ENCODE measurements around the gene TIAM2.
"Not testable (repeated sequence)": the region's sequence is repeated elsewhere in the genome, so short reads cannot be mapped to it uniquely, and the experiment has no call there.

DNA sequence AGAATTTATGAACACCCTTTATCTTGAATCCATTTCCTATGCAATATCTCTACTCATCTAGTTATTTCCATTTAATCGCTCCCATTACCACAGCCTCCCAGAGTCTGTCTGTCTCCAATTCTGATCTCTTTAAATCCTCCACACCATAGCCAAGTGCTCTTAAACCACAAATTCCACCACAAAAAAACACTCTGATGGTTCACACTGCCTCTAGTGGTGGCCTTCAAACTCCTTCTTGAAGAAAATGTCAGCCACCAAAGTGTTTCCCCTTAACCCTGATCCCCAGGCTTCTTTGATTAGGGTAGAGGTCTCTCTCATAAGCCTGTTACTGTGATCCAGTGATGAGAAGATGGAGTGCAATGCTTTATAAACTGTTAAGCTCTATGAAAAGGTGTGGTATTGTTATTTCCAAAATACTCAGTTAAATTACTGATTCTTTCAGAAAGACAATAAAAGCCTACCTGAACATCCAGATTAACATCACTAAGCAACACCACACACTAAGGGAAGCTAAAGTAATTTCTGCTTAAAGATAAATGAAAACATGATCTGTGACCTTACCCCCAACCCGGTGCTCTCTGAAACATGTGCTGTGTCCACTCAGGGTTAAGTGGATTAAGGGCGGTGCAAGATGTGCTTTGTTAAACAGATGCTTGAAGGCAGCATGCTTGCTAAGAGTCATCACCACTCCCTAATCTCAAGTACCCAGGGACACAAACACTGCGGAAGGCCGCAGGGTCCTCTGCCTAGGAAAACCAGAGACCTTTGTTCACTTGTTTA, 273.2 kb downstream of the TIAM2 start:
- TF ChIP-seq POLR2A (IDR thresholded peaks at IDR 0.05; ENCODE audit: low read depth); EP300 (IDR thresholded peaks at IDR 0.05): not testable (repeated sequence)
- TF ChIP-seq, protein P1, sequence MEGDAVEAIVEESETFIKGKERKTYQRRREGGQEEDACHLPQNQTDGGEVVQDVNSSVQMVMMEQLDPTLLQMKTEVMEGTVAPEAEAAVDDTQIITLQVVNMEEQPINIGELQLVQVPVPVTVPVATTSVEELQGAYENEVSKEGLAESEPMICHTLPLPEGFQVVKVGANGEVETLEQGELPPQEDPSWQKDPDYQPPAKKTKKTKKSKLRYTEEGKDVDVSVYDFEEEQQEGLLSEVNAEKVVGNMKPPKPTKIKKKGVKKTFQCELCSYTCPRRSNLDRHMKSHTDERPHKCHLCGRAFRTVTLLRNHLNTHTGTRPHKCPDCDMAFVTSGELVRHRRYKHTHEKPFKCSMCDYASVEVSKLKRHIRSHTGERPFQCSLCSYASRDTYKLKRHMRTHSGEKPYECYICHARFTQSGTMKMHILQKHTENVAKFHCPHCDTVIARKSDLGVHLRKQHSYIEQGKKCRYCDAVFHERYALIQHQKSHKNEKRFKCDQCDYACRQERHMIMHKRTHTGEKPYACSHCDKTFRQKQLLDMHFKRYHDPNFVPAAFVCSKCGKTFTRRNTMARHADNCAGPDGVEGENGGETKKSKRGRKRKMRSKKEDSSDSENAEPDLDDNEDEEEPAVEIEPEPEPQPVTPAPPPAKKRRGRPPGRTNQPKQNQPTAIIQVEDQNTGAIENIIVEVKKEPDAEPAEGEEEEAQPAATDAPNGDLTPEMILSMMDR (IDR thresholded peaks at IDR 0.05), result peak in 2 of 3 experiments; percentile 7 to 31

All from esophagus muscularis mucosa (tissue), 4 donors.